ENCODE data around the gene LHFPL4. TPM values are rescaled to one million over a fixed set of nuclear protein-coding genes. Genes with fewer than 3 reads are reported as not detected.
A peak's percentile ranks its signal among the peaks of the same experiment; 100 is the strongest.
"Not testable (repeated sequence)": the region's sequence is repeated elsewhere in the genome, so short reads cannot be mapped to it uniquely, and the experiment has no call there.

The LHFPL4 gene
- not detected in 2 replicates for total RNA-seq (2014; rRNA removed; shearing (Covaris generic))

GRCh38 chr3:9553021-9553947 lies at the start of gene LHFPL4:
LHFPL4 (minus strand) TSS chr3:9553822; CDS start chr3:9552679, 1,143 bp downstream.
- no peak for DNase-seq (ENCODE audit: low spot score)

- no peak for DNase-seq (ENCODE audit: low spot score)
Observed at GRCh38 chr3:9602620-9603019, 49.0 kb upstream of the LHFPL4 start.

GRCh38 chr3:9601006-9601581 lies 47.5 kb upstream of the LHFPL4 start:
- not testable (repeated sequence) for DNase-seq (ENCODE audit: low spot score)

GRCh38 chr3:9600597-9600996 lies 47.0 kb upstream of the LHFPL4 start:
- DNase-seq (ENCODE audit: low spot score), result peak; percentile 22

GRCh38 chr3:9598783-9599387 lies 45.3 kb upstream of the LHFPL4 start:
- no peak for DNase-seq (ENCODE audit: low spot score)

- no peak for DNase-seq (ENCODE audit: low spot score)
Observed at GRCh38 chr3:9595877-9596276, 42.3 kb upstream of the LHFPL4 start.

- not testable (repeated sequence) for DNase-seq (ENCODE audit: low spot score)
Observed at GRCh38 chr3:9591781-9592180, 38.2 kb upstream of the LHFPL4 start.

- no peak for DNase-seq (ENCODE audit: low spot score)
Observed at GRCh38 chr3:9590282-9590791, 36.7 kb upstream of the LHFPL4 start.

- no peak for DNase-seq (ENCODE audit: low spot score)
Observed at GRCh38 chr3:9583792-9584191, 30.2 kb upstream of the LHFPL4 start.

GRCh38 chr3:9583371-9583770 lies 29.7 kb upstream of the LHFPL4 start:
- no peak for DNase-seq (ENCODE audit: low spot score)

GRCh38 chr3:9582332-9582731 lies 28.7 kb upstream of the LHFPL4 start:
- no peak for DNase-seq (ENCODE audit: low spot score)

GRCh38 chr3:9581742-9582141 lies 28.1 kb upstream of the LHFPL4 start:
- DNase-seq (ENCODE audit: low spot score), result no peak

- DNase-seq (ENCODE audit: low spot score), result no peak
Observed at GRCh38 chr3:9569054-9569453, 15.4 kb upstream of the LHFPL4 start.

GRCh38 chr3:9565316-9565715 lies 11.7 kb upstream of the LHFPL4 start:
- no peak for DNase-seq (ENCODE audit: low spot score)

GRCh38 chr3:9563851-9564250 lies 10.2 kb upstream of the LHFPL4 start:
- DNase-seq (ENCODE audit: low spot score), result no peak

GRCh38 chr3:9560056-9560455 lies 6.4 kb upstream of the LHFPL4 start:
- DNase-seq (ENCODE audit: low spot score), result not testable (repeated sequence)

- DNase-seq (ENCODE audit: low spot score), result no peak
Observed at GRCh38 chr3:9553948-9554513, 409 bp upstream of the LHFPL4 start.

GRCh38 chr3:9552252-9552999 lies 1.2 kb downstream of the LHFPL4 start:
- DNase-seq (ENCODE audit: low spot score), result no peak

GRCh38 chr3:9550999-9551398 lies 2.6 kb downstream of the LHFPL4 start:
- DNase-seq (ENCODE audit: low spot score), result no peak

GRCh38 chr3:9549600-9549999 lies 4.0 kb downstream of the LHFPL4 start:
- no peak for DNase-seq (ENCODE audit: low spot score)

- DNase-seq (ENCODE audit: low spot score), result no peak
Observed at GRCh38 chr3:9548991-9549390, 4.6 kb downstream of the LHFPL4 start.
